NCI-H526 (cell line): ENCODE data around the gene PERCC1.
"Not testable (repeated sequence)": the region's sequence is repeated elsewhere in the genome, so short reads cannot be mapped to it uniquely, and the experiment has no call there.

Experiments
- DNase-seq, 2 experiments: peaks; one replicate each; lab custom pipeline; 2025; lab: John Stamatoyannopoulos, UW

PERCC1 gene

DNA sequence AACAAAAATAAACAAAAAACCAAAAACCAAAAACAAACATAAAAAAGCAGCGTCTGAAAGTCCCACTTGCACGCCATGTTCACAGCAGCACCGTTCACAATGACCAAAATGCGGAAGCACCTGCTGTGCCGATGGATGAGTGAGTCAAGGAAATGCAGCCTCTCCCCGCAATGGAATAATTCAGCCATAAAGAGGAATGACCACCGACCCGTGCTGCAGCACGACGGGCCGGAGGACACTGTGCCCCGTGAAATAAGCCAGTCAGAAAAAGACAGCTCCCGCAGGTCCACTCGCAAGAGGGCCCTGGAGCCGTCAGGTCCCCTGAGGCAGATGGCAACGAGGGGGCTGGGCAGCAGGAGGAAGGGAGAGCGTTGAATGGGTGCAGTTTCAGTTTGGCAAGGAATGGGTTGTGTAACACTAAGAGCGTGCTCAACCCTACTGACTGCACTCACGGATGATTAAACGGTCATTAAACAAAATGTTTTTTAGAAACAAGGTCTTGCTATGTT is 38.9 kb downstream of the PERCC1 start:
- no peak for DNase-seq

DNA sequence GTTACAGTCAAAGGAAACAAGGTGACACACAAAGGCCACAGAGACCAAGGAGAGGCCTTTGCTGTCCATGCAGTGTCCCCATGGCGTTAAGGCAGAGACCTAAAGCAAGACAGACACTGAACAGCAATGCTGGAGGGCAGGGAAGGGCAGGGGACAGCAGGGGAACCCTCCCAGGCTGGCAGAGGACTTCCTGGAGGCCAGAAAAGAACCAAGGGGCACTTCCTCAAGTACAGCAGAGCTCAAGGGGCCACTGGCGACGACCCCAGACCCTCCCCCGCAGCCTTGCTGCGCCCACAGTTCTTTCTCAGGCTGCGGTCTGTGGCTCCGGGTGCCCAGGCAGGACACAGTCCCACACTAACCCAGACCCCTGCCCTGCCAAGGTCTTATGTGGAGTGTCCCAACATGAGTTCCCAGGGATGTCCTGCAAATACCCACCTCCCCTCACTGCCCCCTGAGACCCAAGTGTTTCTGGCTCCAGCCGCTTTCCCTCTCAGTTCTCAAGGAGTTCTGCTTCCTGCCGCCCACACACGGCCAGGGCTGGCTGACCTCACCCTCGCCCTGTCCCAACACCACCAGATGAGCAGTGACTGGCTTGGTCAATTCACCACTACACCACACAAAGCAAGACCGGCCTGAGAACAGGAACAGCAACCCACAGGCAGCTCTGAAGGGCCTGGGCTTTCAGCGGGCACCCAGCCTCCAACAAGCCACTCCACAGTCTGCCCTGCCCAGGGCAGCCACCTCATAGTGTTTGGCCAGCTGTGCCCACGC is 39.8 kb downstream of the PERCC1 start:
- DNase-seq = no peak

DNA sequence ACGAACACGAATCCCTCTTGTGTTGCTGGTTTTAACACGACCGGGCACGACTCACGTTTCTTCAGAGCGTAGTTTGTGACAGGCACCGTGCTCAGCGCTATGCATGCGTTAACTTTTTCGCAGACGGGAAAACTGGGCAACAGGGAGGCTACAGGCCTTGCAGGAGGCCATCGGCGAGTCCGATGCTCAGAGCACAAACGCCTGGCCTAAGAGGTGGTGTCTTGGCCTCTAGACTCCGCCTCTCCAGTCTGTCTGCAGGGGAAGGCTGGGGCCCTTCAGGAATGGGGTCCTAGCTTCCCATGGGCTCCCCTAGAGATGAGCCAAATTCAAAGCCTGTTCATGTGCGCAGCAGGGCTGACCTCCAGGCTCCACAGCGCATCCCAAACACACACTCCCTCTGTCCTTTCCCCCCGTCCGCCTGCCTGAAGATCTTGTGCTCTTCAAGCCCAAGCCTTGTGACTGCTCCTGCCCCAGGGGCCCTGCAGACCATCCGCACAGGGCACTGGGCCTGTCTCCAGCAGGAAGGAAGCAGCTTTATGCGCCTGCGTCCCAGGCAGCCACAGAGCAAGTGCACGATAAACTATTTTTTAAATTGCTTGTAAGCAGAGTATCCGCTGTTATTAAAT is 40.8 kb downstream of the PERCC1 start:
- DNase-seq = no peak

DNA sequence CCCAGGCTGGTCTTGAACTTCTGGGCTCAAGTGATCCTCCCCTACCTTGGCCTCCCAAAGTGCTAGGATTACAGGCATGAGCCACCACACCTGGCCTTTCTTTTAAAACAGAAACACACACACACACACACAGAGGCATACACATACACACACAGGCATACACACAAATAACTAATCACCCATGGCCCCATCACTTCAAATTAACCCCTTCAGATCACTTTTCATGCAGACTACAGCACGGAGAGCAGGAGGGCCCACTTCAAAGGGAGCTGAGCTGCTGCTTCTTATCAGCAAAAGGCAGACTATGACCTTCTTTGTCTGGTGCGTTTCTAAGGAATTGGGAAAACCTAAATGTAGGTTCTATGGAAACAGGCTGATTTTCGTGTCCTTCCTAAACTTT is 42.1 kb downstream of the PERCC1 start:
- no peak for DNase-seq

- DNase-seq = no peak
Measured at GRCh38 chr16:1474082-1474795, 43.4 kb downstream of the PERCC1 start.

GRCh38 chr16:1474796-1475551 is 44.1 kb downstream of the PERCC1 start, which contains the start of gene CLCN7:
Gene CLCN7, minus strand, starts transcription at chr16:1475028. Its CDS starts 54 bp downstream, at chr16:1474974.
- DNase-seq = peak in 1 of 2 experiments; percentile 82

GRCh38 chr16:1475552-1476114 is 44.8 kb downstream of the PERCC1 start:
- DNase-seq = no peak

DNA sequence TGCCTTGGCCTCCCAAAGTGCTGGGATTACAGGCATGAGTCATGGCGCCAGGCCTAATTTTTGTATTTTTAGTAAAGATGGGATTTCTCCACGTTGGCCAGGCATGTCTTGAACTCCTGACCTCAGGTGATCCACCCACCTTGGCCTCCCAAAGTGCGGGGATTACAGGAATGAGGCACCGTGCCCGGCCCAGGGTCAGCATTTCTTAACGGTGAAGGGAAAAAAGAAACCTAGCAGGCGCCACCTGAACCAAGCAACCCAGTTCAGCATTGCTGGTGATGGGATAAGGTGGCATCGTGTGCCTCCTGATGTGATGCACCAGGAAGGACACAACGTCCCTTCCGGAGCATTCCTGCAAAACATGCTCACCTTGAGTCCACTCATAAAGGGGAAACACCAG is 46.2 kb downstream of the PERCC1 start:
- DNase-seq = no peak

DNA sequence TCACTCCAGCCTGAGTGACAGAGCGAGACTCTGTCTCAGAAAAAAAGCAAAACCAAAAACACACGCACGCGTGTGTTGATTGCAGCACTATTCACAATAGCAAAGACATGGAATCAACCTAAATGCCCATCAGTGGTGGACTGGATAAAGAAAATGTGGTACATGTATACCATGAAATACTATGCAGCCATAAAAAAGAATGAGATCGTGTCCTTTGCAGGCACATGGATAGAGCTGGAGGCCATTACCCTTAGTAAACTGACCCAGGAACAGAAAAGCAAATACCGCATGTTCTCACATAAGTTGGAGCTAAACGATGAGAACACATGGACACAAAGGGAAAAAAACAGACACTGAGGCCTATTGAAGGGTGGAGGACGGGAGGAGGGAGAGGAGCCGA is 48.1 kb downstream of the PERCC1 start:
- DNase-seq = not testable (repeated sequence)

- no peak for DNase-seq
Measured at GRCh38 chr16:1481906-1482835, 51.3 kb downstream of the PERCC1 start.
